Muscle layer of duodenum (tissue), 2 donors: ENCODE results near the gene SLC4A4.

Experiments used
- H3K27ac ChIP-seq: one replicate; pipeline ENCODE4 v1.7.0; 2013; ENCODE audit warnings: mild to moderate bottlenecking, low read length
- H3K27me3 ChIP-seq: one replicate; pipeline ENCODE4 v1.7.0; 2013; ENCODE audit warnings: low read depth, mild to moderate bottlenecking, control low read depth, low read length
- H3K36me3 ChIP-seq, 2 donors: one replicate each; pipeline ENCODE4 v1.7.0; 2013; ENCODE audit warnings: low read length in 2 of 2, control low read depth in 1 of 2, mild to moderate bottlenecking in 1 of 2; ENCODE audit not compliant: insufficient read depth in 2 of 2, control insufficient read depth in 1 of 2
- H3K4me1 ChIP-seq, 2 donors: one replicate each; pipeline ENCODE4 v1.7.0; 2013; ENCODE audit warnings: low read length in 2 of 2, mild to moderate bottlenecking in 2 of 2, control low read depth in 1 of 2, moderate library complexity in 1 of 2; ENCODE audit not compliant: insufficient read depth in 2 of 2, control insufficient read depth in 1 of 2
- H3K4me3 ChIP-seq, 2 donors: one replicate each; pipeline ENCODE4 v1.7.0; 2013; ENCODE audit warnings: low read length in 2 of 2, low read depth in 1 of 2, mild to moderate bottlenecking in 1 of 2
- H3K9me3 ChIP-seq, 2 donors: one replicate each; pipeline ENCODE4 v1.7.0; 2013; ENCODE audit warnings: low read length in 2 of 2, control low read depth in 1 of 2, mild to moderate bottlenecking in 1 of 2; ENCODE audit not compliant: control insufficient read depth in 1 of 2
- donor health status: healthy.

Gene SLC4A4

GRCh38 chr4:71474731-71475130, 135.9 kb downstream of the SLC4A4 start:
- Histone ChIP-seq H3K27me3 (no peaks in the 10 kb centered on the region), H3K4me1 (no peaks in the 10 kb centered on the region), H3K9me3 (no peaks in the 10 kb centered on the region), H3K27ac (no peak overlapping the region), H3K4me3 (no peak overlapping the region), H3K36me3 (no peaks in the 10 kb centered on the region)

DNA sequence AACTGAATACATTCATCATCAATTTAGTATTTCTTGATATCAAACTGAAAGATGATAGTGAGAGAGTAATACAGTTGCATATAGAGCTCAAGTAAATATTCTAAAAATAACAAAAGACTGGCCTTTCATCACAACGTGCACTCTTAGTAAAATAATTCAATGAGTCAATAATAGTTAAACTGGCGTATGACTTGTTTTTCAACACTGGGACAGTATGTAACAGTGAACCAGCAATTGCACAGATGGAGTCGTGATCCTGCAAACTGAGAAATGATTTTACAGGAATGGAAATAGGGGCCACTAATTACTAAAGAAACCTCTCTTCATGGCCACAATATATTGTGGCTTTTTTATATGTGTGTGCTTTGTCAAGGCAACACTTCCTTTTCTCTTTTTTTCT, 137.4 kb downstream of the SLC4A4 start:
- H3K9me3 ChIP-seq = no peaks in the 10 kb centered on the region
- no peak overlapping the region for H3K27ac ChIP-seq
- H3K27me3 ChIP-seq = no peaks in the 10 kb centered on the region
- no peaks in the 10 kb centered on the region for H3K36me3 ChIP-seq
- H3K4me1 ChIP-seq = no peaks in the 10 kb centered on the region
- no peak overlapping the region for H3K4me3 ChIP-seq

GRCh38 chr4:71486550-71487343, 147.9 kb downstream of the SLC4A4 start:
- H3K27ac ChIP-seq = no peak overlapping the region
- H3K27me3 ChIP-seq = no peaks in the 10 kb centered on the region
- H3K36me3 ChIP-seq = no peaks in the 10 kb centered on the region
- no peaks in the 10 kb centered on the region for H3K4me1 ChIP-seq
- H3K9me3 ChIP-seq = peaks cover 0 to 2% of the 10 kb centered on the region in 2 donors
- H3K4me3 ChIP-seq = no peak overlapping the region

DNA sequence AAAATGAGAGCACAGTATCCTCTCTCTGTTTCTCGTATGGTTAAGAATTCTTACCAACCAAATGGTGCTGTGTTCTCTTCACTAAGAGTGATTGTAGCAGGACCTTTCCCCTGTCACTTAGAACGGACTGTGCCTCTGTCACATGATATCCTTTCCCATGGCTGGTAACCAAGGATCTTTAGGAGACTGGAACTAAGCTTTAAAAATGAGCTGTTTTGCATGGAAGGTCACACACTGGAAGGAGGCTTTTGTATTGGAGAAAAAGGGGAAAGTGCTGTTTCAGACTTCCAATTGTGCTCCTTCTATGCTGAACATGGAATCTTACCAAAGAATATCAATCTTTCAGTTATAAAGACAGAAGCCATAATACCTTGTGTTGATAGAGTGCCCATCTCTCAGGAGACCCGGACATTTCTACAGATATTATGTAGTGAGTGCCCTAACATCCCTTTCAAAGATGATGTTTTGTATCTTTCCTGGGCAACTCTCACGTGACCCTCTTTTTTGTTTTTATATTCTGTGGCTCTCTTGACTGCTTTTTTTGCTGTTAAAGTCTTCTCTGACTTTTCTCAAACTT, 148.6 kb downstream of the SLC4A4 start:
- Histone ChIP-seq H3K4me3 (no peak overlapping the region), H3K9me3 (peaks cover 0 to 2% of the 10 kb centered on the region in 2 donors), H3K27ac (no peak overlapping the region), H3K36me3 (no peaks in the 10 kb centered on the region), H3K4me1 (no peaks in the 10 kb centered on the region), H3K27me3 (no peaks in the 10 kb centered on the region)

DNA sequence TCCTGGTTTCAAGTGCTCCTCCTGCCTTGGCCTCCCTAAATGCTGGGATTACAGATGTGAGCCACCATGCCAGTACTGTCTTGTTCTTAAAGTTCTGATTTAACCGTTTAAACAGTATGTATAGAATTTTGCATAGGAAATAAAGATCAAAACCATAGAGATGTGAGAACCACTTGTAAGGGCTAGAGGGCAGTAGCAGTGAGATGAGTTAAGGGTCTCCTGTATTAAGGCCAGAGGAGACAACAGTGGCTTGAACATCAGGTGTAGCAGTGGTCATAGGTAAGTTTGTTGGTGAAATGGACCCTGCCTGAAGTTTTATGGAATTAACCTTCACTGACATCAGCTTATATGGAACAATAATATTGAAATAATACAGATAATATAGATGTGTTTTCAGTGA, 155.7 kb downstream of the SLC4A4 start:
- H3K4me3 ChIP-seq = no peak overlapping the region
- H3K27ac ChIP-seq = no peak overlapping the region
- H3K27me3 ChIP-seq = no peaks in the 10 kb centered on the region
- no peaks in the 10 kb centered on the region for H3K36me3 ChIP-seq
- no peaks in the 10 kb centered on the region for H3K4me1 ChIP-seq
- no peaks in the 10 kb centered on the region for H3K9me3 ChIP-seq

GRCh38 chr4:71495454-71495853, 156.6 kb downstream of the SLC4A4 start:
- Histone ChIP-seq H3K4me3 (no peak overlapping the region), H3K36me3 (no peaks in the 10 kb centered on the region), H3K27ac (no peak overlapping the region), H3K9me3 (no peaks in the 10 kb centered on the region), H3K4me1 (no peaks in the 10 kb centered on the region), H3K27me3 (no peaks in the 10 kb centered on the region)

- Histone ChIP-seq H3K27me3 (no peaks in the 10 kb centered on the region), H3K9me3 (no peaks in the 10 kb centered on the region), H3K36me3 (no peaks in the 10 kb centered on the region), H3K4me3 (no peak overlapping the region), H3K4me1 (no peaks in the 10 kb centered on the region), H3K27ac (no peak overlapping the region)
These were observed 158.3 kb downstream of the SLC4A4 start for GRCh38 chr4:71497078-71497477.

DNA sequence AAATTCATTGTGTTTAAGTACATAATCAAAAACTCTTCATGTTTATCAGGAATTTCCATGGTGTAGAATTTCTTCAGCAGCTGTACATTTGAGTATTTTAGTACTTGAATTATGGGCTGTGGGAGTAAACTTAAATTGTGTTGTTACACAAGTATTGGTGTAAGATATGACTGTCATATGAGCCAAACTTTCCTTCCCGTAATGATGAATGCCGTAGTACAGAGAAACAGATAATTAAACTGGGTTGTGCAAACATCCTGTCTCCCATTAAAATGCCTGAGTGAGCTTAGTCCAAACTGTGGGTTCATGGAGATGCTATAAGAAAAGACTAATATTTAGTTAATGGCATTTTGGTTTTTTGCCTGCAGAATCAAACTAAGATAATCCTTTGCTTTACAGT, 159.2 kb downstream of the SLC4A4 start:
- no peaks in the 10 kb centered on the region for H3K36me3 ChIP-seq
- H3K27me3 ChIP-seq = no peaks in the 10 kb centered on the region
- H3K9me3 ChIP-seq = no peaks in the 10 kb centered on the region
- H3K27ac ChIP-seq = no peak overlapping the region
- H3K4me3 ChIP-seq = no peak overlapping the region
- H3K4me1 ChIP-seq = no peaks in the 10 kb centered on the region

- no peak overlapping the region for H3K4me3 ChIP-seq
These were observed 159.8 kb downstream of the SLC4A4 start for GRCh38 chr4:71498625-71499024.

GRCh38 chr4:71501992-71502391, 163.2 kb downstream of the SLC4A4 start:
- Histone ChIP-seq H3K27ac (no peak overlapping the region), H3K4me1 (no peaks in the 10 kb centered on the region), H3K9me3 (no peaks in the 10 kb centered on the region), H3K4me3 (no peak overlapping the region), H3K27me3 (no peaks in the 10 kb centered on the region), H3K36me3 (no peaks in the 10 kb centered on the region)

More at GRCh38 chr4:71498625-71499024, 159.8 kb downstream of the SLC4A4 start:
- Histone ChIP-seq H3K27me3 (no peaks in the 10 kb centered on the region), H3K4me1 (no peaks in the 10 kb centered on the region), H3K36me3 (no peaks in the 10 kb centered on the region), H3K27ac (no peak overlapping the region), H3K9me3 (no peaks in the 10 kb centered on the region)

- H3K27me3 ChIP-seq = no peaks in the 10 kb centered on the region
- H3K4me1 ChIP-seq = no peaks in the 10 kb centered on the region
- H3K36me3 ChIP-seq = no peaks in the 10 kb centered on the region
- no peak overlapping the region for H3K4me3 ChIP-seq
- no peaks in the 10 kb centered on the region for H3K9me3 ChIP-seq
- H3K27ac ChIP-seq = no peak overlapping the region
These were observed 179.6 kb downstream of the SLC4A4 start for GRCh38 chr4:71518283-71518989.
